ENCODE measurements around the gene BBX.

GRCh38 chr3:107737914-107738313, 215.2 kb downstream of the BBX start:
- no peak for TF ChIP-seq MAX (IDR thresholded peaks at IDR 0.05)
- TF ChIP-seq RAD21 (CRISPR knock-in tag; IDR thresholded peaks at IDR 0.05) = no peak
- TF ChIP-seq PRPF4 (IDR thresholded peaks at IDR 0.05; ENCODE audit: low read depth, low read length, poor library complexity, severe bottlenecking) = no peak
- TF ChIP-seq THAP9 (CRISPR knock-in tag; IDR thresholded peaks at IDR 0.05; ENCODE audit: borderline replicate concordance) = no peak
- TF ChIP-seq CTCF (CRISPR knock-in tag; IDR thresholded peaks at IDR 0.05) = no peak
